Retinal pigment epithelial cell (primary cell): ENCODE measurements around the gene PIGN.

Source experiments
- DNase-seq: peaks from one replicate; pipeline ENCODE4 v3.0.0-alpha.2; 2010; ENCODE audit warnings: low read depth
- H3K4me3 ChIP-seq: 2 replicates; pipeline ENCODE4 v1.5.1; 2011; ENCODE audit warnings: mild to moderate bottlenecking, low read length, control low read depth, moderate library complexity
- TF ChIP-seq, protein P1 (sequence below): conservative IDR thresholded peaks from 2 replicates; pipeline ENCODE4 v1.5.1; 2011; ENCODE audit warnings: low read depth, low read length, control low read depth, inconsistent platforms

The PIGN gene

DNA sequence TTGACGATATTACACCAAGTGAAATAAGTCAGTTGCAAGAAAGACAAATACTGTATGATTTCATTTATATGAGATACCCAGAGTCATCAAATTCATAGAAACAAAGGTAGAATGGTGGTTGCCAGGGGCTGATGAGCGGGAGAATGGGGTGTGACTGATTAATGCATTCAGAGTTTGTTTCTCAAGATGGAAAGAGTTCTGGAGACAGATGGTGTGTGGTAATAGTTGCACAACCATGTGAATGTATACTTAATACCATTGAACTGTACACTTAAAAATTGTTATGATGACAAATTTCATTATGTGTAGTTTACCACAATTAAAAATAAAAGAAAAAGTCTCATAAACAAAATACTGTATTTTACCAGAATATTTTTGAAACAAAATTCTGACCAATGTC lies 117.3 kb downstream of the PIGN start:
- DNase-seq, result no peak
- no peak overlapping the region for H3K4me3 ChIP-seq
- TF ChIP-seq, protein P1, sequence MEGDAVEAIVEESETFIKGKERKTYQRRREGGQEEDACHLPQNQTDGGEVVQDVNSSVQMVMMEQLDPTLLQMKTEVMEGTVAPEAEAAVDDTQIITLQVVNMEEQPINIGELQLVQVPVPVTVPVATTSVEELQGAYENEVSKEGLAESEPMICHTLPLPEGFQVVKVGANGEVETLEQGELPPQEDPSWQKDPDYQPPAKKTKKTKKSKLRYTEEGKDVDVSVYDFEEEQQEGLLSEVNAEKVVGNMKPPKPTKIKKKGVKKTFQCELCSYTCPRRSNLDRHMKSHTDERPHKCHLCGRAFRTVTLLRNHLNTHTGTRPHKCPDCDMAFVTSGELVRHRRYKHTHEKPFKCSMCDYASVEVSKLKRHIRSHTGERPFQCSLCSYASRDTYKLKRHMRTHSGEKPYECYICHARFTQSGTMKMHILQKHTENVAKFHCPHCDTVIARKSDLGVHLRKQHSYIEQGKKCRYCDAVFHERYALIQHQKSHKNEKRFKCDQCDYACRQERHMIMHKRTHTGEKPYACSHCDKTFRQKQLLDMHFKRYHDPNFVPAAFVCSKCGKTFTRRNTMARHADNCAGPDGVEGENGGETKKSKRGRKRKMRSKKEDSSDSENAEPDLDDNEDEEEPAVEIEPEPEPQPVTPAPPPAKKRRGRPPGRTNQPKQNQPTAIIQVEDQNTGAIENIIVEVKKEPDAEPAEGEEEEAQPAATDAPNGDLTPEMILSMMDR, result no peak

DNA sequence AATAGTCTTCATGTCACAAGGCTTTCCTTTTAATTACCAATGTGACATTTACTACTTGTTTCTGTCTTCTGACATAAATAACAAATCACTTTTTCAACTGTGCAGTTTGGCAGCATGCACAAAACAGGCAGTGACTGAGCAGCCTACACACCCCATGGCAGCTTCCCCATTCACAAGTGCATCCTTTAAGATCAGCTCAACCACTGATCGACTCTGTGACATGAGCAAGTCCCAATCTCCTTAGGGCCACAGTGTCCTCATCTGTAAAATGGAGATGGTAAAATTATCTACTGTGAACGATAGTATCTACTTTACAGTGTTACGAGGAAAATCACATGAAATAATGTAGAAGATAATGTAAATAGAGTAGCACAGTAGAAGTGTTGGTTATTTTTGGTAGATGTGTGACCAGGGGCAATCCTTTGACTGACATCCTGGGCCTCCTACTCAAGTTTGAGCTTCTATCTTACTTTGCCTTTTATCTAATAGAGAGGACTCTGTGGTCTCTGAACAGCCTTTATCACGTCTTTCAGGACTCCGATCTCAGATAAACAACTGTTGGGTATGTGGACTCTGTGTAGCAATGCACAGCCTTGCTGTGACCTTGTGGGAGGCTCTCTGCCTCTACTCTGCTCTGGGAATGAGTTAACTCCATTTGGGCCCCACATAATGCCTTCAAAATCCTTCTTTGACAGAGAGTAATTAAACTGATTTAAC lies 120.6 kb downstream of the PIGN start:
- no peak overlapping the region for H3K4me3 ChIP-seq
- no peak for DNase-seq
- TF ChIP-seq, protein P1, result no peak

DNA sequence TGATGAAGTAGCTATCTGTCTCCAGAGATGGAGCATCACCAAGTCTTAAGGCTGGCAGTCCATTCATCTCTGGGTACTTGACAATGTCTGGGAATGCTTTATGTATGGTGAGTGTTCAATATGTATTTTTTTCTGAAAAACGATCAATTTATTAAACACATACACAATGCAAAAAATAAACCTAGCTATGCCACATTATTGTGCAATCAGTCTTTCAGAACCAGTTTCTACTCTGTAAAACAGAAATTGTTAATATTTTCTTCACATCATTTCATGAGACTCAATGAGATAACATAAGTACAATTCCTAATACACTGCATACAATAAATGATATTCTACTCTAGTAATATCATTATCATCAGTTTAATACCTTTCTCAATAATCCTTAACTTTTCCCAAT lies 122.5 kb downstream of the PIGN start:
- no peak for DNase-seq
- TF ChIP-seq, protein P1, result no peak
- no peak overlapping the region for H3K4me3 ChIP-seq

DNA sequence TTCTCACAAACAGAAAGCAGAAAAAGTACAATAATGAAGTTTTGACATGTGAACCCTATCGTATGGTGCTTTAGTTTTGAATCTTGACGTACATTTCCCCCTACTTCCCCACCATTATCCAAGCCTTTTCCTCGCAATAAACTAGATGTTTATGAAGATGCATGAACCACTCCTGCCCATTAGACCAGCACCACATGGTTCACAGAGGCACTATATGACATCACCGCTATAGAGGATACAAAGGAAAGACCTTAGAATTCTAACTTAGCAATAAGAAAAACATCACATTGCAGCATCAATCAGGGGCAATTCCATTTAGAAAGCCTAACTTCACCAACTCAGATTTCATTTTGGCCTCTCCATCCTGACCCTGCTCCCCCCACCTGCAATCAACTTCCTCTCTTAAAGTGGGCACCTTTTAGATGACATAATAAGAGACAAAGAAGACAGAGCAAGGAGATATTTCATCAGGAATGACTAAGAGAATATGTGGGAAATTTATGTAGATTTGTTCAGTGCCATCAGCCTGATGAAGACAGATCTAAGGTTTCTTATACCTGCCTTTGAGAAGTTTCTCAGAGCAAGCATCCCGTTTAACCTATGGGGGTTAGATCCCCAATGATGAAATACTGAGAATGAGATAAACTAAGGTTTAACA lies 124.9 kb downstream of the PIGN start:
- DNase-seq, result no peak
- TF ChIP-seq, protein P1, result no peak
- no peak overlapping the region for H3K4me3 ChIP-seq

DNA sequence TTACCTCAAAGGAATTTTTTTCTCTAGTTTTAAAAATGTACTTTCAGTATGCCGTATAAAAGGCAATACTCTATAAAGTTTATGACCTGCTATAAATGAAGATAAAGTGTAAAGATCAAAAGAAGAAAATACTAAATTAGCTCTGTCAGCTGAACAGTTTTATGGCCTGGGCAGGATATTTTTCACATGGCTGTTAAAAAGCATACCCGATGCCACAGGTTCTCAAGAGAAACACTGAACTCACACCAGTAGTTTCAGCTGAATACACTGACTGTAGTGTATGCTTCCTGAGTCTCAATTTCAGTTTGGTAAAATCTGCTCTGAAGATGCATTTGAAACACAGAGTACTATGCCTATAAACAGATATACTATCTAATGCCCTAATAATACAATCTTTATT lies 126.0 kb downstream of the PIGN start:
- H3K4me3 ChIP-seq, result no peak overlapping the region
- DNase-seq, result no peak
- TF ChIP-seq, protein P1, result no peak

DNA sequence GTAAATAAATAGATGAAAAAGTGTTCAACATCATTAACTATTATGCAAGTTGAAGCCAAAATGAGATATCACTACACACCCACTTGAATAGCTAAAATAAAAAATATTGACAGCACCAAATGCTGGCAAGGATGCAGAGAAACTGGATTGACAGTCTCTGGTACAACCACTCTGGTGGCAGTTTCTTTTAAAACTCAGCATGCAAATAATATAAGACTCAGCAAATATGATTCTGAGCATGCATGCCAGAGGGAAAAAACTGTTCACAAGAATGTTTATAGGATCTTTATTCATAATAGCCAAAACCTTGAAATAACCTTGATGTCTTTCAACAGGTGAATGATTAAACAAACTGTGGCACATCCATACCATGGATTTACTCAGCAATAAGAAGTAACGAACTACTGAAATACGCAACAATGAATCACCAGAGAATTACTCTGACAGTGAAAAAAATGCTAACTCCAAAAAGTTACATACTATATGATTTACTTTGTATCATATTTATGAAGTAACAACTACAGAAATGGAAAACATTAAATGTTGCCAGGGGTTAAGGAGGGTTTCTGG lies 131.8 kb downstream of the PIGN start:
- TF ChIP-seq, protein P1, result no peak

DNA sequence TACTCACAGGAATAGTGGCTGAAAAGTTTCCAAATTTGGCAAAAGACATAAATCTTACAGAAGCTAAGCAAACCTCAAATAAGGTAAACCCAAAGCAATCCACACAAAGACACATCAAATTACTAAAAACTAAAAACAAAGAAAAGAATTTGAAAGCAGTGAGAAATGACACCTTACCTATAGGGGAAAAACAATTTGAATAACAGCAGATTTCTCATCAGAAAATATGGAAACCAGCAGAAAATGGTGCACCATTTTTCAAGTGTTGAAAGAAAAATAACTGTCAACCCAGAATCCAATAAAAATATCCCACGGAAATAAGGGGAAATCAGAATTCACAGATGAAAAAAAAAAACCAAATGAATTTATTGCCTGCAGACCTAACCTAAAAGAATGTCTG lies 138.6 kb downstream of the PIGN start:
- DNase-seq, result no peak
- no peak overlapping the region for H3K4me3 ChIP-seq
- TF ChIP-seq, protein P1, result no peak

More for the DNA sequence above, 131.8 kb downstream of the PIGN start:
- no peak for DNase-seq
- H3K4me3 ChIP-seq, result no peak overlapping the region
